Activated CD4-positive, alpha-beta T cell treated with anti-CD3 and anti-CD28 coated beads, Interleukin-2, amount 10 ng/mL, durations not matched to agents 7 days and 5 days (primary cell): ENCODE results near the gene MOV10L1. TPM values are rescaled to one million over a fixed set of nuclear protein-coding genes. Genes with fewer than 3 reads are reported as not detected.

Experiments used
- CTCF ChIA-PET: fragments of 350-600 bp; sonication (Branson Sonifier 250); formaldehyde crosslinking; loops from one replicate; lab custom pipeline; 2021; ENCODE audit warnings: antibody characterized with exemption; lab: Charles Lee
- POLR2A ChIA-PET: fragments of 350-600 bp; sonication (Branson Sonifier 250); formaldehyde crosslinking; loops from one replicate; lab custom pipeline; 2021; ENCODE audit warnings: antibody characterized with exemption; lab: Charles Lee
- DNase-seq: peaks from one replicate; pipeline ENCODE4 v3.0.0-alpha.2; 2020
- H3K27ac Mint-ChIP-seq: one replicate; pipeline ENCODE4 v1.8.0; 2021; ENCODE audit warnings: mild to moderate bottlenecking, moderate library complexity, mixed read lengths
- H3K27me3 Mint-ChIP-seq: one replicate; pipeline ENCODE4 v1.8.0; 2021; ENCODE audit warnings: mixed read lengths
- H3K36me3 Mint-ChIP-seq: one replicate; pipeline ENCODE4 v1.8.0; 2021; ENCODE audit warnings: low read depth, mixed read lengths
- H3K4me1 Mint-ChIP-seq: one replicate; pipeline ENCODE4 v1.8.0; 2021; ENCODE audit warnings: mixed read lengths
- H3K4me3 Mint-ChIP-seq: one replicate; pipeline ENCODE4 v1.8.0; 2021; ENCODE audit warnings: mild to moderate bottlenecking, moderate library complexity, mixed read lengths
- H3K9me3 Mint-ChIP-seq: one replicate; pipeline ENCODE4 v1.8.0; 2021; ENCODE audit warnings: mixed read lengths
- total RNA-seq, 2 experiments: library from RNA; stranded (reverse); gene quantifications; one replicate each; pipeline ENCODE4 v1.2.3, GENCODE V29; 2021

The MOV10L1 gene
- total RNA-seq, 2 experiments from 2014 or later, result not detected

DNA sequence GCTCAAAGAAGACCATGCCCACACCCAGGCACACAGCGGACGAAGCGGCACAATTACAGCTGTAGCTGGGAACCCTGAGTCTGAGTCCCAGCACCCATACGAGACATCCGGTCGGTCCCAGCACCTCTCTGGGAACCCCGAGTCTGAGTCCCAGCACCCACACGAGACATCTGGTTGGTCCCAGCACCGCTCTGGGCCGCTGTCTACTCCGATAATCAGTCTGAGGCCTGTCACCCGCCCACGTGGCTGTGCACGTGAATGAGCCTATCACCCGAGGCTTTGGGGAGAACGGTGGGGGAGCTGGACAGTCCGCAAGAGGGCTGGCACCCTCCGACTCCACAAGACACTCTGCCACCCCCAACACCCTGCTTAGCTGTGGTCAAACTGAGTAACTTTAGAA, 37.9 kb upstream of the MOV10L1 start:
- POLR2A ChIA-PET, result no interaction called here
- Mint-ChIP-seq H3K4me3 (no peak overlapping the region), H3K9me3 (peaks cover 6% of the 10 kb centered on the region), H3K4me1 (no peaks in the 10 kb centered on the region), H3K27ac (no peak overlapping the region), H3K36me3 (no peaks in the 10 kb centered on the region), H3K27me3 (peaks cover 2% of the 10 kb centered on the region)
- CTCF ChIA-PET, result no interaction called here
- DNase-seq, result no peak

DNA sequence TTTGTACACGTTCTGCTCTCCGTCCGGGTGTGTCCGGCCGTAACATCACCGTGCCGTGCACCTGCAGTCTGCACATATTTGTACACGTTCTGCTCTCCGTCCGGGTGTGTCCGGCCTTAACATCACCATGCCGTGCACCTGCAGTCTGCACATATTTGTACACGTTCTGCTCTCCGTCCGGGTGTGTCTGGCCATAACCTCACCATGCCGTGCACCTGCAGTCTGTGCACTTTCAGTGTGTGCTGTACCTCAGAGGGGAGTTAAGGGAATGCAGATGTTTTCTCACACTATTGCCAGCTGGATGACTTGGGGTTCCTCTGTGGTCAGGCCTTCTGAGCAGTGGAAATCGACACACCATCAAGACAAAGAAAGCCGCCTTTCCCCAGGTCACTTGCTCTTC, 35.9 kb upstream of the MOV10L1 start:
- no peak for DNase-seq
- H3K27me3 Mint-ChIP-seq, result peaks cover 6% of the 10 kb centered on the region
- peaks cover 6% of the 10 kb centered on the region for H3K9me3 Mint-ChIP-seq
- CTCF ChIA-PET, result no interaction called here
- no peaks in the 10 kb centered on the region for H3K4me1 Mint-ChIP-seq
- no peaks in the 10 kb centered on the region for H3K36me3 Mint-ChIP-seq
- POLR2A ChIA-PET, result no interaction called here
- no peak overlapping the region for H3K4me3 Mint-ChIP-seq
- H3K27ac Mint-ChIP-seq, result no peak overlapping the region

DNA sequence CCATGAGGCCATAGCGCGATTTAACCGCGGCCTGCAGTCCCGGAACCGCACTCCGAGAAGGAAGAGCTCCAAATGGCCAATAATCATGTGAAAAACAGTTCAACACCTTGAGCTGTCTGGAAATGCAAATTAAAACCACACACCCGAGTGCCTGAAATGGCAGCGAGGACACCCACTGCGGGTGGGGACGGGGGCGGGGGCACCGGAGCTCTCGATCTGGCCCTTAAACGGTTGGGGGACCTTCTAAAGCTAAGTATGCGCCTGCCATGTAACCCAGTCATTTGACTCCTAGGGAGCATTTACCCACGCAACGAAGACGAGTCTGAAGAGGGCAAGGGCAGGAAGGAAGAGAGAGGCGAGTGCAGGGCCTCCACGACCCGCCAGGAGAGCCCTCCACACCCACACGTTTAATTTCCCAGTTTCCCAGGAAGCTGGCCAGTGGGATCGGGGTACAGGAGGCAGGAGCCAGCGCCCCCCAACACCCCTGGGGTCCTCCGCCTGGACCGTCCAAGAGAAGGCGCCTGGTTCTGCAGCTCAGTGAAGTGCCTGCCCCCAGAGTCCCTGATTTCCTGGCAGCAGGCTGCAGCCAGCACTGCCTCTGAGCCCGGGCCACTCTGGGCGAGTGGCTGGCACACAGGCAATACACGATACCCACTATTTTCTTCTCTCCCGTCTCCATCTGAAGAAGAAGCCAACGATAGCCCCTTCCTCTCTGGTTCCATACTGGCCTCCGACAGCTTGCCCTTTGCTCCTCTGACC, 33.4 kb upstream of the MOV10L1 start:
- POLR2A ChIA-PET, result no interaction called here
- no peak for DNase-seq
- no peak overlapping the region for H3K4me3 Mint-ChIP-seq
- no peaks in the 10 kb centered on the region for H3K36me3 Mint-ChIP-seq
- CTCF ChIA-PET, result interaction anchor here (1.1 kb wide), 1 partner anchor 12 kb away, joined by 4 read pairs; no protein-coding TSS in a partner anchor
- H3K9me3 Mint-ChIP-seq, result peaks cover 6% of the 10 kb centered on the region
- no peak overlapping the region for H3K27ac Mint-ChIP-seq
- no peaks in the 10 kb centered on the region for H3K4me1 Mint-ChIP-seq
- peaks cover 14% of the 10 kb centered on the region for H3K27me3 Mint-ChIP-seq

DNA sequence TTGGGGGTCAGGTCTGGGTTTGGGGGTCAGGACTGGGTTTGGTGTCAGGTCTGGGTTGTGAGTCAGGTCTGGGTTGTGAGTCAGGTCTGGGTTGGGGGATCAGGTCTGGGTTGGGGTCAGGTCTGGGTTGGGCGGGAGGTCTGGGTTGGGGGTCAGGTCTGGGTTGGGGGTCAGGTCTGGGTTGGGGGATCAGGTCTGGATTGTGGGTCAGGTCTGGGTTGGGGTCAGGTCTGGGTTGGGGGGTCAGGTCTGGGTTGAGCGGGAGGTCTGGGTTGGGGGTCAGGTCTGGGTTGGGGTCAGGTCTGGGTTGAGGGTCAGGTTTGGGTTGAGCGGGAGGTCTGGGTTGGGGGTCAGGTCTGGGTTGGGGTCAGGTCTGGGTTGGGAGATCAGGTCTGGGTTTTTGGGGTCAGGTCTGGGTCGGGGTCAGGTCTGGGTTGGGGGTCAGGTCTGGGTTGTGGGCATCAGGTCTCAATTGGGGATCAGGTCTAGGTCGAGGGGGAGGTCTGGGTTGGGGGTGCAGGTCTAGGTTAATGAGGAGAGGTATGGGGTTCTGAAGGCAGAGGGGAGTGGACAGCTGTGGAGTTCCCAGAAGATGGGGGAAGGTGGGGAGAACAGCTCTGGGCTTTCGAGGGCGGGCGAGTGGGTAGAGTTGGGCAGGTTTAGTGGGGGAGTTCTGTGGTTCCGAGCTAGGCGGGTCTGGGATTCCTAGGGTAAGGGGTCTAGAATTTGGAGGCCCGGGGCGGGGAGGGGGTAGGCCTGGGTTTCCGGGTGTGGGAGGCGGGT, 32.3 kb upstream of the MOV10L1 start:
- Mint-ChIP-seq H3K4me3 (no peak overlapping the region), H3K9me3 (peaks cover 6% of the 10 kb centered on the region), H3K27ac (no peak overlapping the region), H3K27me3 (peaks cover 16% of the 10 kb centered on the region), H3K36me3 (no peaks in the 10 kb centered on the region), H3K4me1 (no peaks in the 10 kb centered on the region)
- ChIA-PET CTCF (no interaction called here), POLR2A (no interaction called here)
- DNase-seq, result no peak

DNA sequence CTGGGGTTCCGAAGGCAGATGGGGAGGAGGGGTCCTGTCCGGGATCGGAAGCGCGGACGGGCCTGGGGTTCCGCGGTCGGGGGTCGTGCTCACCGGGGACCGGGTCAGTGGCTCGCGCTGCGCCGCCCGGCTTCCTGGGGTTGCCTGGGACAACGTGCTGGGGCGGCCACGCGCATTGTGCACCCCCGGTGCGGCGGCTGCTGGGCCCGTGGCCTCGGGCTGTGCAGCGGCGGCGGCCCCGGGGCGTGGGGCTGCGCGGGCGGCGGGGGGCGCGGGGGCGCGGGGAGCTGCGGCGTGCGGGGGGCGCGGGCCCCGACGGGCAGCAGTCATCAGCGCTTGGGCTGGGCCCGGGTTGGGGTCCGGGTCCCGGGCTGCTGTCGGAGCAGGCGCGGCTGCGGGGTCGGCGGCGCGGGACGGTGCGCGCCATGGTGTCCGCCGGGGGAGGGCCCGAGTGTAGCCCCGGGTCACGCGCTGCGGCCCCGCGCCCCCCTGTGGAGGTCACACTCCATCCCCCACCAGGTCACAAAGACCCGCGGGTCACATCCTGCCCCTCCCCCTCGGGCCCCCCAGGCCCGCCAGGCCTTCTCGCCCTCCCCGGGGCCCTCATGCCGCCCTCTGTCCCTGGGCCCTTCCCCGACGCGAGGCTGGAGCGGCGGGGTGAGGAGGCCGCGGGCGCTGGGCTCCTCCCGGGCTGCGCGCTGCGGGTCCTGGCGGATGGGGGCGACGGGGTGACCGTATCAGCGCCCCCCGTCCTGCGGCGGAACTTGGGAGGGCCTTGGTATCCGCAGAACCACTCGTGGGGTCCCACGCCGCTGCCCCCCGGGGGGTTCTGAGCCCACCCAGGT, 31.5 kb upstream of the MOV10L1 start, which contains the start of gene TTLL8:
Gene TTLL8 (minus strand): TSS at position 238 of the 845 bp plus-strand sequence.
- Mint-ChIP-seq H3K4me3 (no peak within 1 kb of the TSS), H3K27ac (no peak within 1 kb of the TSS), H3K4me1 (no peaks in the 10 kb centered on the region), H3K36me3 (no peaks in the 10 kb centered on the region), H3K9me3 (peaks cover 6% of the 10 kb centered on the region), H3K27me3 (peaks cover 16% of the 10 kb centered on the region)
- DNase-seq, result no peak
- CTCF ChIA-PET, result no interaction called here
- POLR2A ChIA-PET, result no interaction called here

DNA sequence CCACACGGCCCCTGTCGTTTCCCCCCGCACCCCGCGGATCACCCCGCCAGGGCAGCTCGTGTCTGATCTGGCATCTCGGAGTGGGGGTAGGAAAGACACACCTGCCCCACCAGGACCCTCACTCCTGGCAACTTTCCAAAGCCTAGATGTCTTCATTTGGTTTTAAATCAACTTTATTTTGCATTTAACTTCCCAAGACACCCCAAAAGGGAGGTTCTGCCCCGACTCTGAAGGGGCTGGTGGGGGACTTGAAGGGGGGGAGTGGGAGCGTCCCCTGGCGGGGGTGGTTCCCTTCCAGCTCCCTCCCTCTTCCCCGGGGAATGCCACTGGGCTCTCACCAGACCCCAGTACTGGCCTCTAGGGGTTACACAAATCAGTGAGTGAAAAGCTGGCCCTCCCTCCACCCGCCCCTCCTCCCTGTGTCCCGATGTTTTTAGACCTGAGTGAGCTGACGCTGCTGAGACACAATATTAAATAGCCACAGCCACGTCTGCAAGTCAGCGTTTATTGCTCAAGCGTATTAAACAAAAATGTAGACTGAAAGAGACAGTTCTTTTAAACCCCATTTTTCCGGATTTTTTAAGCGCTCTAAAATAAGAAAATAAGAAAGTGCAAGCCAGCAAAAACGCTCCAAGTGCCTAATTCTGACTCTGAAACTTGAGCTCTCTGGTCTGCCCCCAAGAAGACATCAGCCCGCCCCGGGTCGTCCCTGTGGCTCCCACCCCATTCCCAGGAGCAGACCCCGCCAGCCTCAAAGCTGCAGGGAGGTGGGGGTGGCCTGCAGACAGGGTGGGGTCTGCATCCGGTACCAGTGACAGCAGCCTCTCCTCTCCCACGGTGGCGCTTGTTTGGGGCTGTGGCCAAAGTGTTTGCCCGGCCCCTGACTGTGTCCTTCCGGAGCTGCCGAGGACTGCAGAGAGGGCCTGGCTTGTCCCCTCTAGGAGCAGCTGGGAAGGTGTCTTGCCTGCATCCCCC, 30.6 kb upstream of the MOV10L1 start:
- no peaks in the 10 kb centered on the region for H3K4me1 Mint-ChIP-seq
- POLR2A ChIA-PET, result no interaction called here
- H3K27ac Mint-ChIP-seq, result no peak overlapping the region
- CTCF ChIA-PET, result no interaction called here
- no peaks in the 10 kb centered on the region for H3K9me3 Mint-ChIP-seq
- no peaks in the 10 kb centered on the region for H3K36me3 Mint-ChIP-seq
- DNase-seq, result no peak
- H3K4me3 Mint-ChIP-seq, result no peak overlapping the region
- peaks cover 16% of the 10 kb centered on the region for H3K27me3 Mint-ChIP-seq

DNA sequence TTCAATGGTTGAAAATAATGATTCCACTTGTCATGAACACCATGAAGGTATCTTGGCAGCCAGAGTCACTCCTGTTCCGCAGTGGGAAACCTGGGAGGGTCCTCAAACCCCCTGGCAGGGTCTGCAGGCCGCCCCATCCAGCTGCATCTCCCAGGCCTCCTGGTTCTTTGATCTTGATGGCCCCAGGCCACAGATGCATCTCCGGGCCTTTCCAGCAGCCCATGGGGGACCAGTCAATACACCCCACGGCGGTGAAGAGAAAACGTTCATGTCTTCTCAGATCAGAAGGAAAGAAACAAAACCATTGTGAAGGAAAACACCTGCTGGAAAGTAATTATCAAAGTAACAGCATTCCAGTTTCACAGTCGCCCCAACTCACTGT, 29.9 kb upstream of the MOV10L1 start:
- Mint-ChIP-seq H3K27me3 (peaks cover 16% of the 10 kb centered on the region), H3K27ac (peak overlapping the region; percentile 36), H3K4me3 (no peak overlapping the region), H3K4me1 (no peaks in the 10 kb centered on the region), H3K36me3 (no peaks in the 10 kb centered on the region), H3K9me3 (no peaks in the 10 kb centered on the region)
- ChIA-PET POLR2A (no interaction called here), CTCF (no interaction called here)
- no peak for DNase-seq

DNA sequence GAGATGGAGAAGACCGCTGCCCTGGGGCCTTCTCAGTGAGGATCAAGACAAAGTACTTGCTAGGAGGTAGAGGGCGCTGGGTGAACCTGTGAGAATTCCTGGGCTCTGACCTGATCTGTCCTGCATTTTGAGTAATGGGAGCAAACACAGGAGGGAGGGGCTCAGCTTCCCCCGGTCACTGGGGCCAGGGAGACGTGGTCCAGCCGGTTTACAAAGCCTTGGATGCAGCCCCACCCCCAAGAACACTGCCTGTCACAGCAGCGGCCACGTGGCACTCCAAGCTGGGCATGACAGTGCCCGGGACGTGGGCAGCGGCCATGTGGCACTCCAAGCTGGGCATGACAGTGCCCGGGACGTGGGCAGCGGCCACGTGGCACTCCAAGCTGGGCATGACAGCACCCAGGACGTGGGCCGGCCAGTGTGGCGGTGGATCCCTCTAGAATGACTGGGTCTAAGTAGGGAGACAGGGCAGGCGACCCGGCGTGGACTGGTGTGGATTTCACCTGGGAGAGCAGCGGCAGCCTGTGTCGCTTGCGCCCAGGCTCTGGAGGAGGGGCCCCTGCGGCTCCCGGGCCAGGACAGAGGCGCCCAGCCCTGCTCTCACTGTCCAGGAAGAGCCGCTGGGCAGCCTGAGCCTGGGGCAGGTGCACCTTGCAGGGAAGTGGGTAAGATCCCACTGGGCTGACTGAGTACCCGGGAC, 29.2 kb upstream of the MOV10L1 start:
- Mint-ChIP-seq H3K4me1 (no peaks in the 10 kb centered on the region), H3K27me3 (peaks cover 14% of the 10 kb centered on the region), H3K4me3 (no peak overlapping the region), H3K36me3 (no peaks in the 10 kb centered on the region), H3K9me3 (no peaks in the 10 kb centered on the region), H3K27ac (no peak overlapping the region)
- DNase-seq, result no peak
- CTCF ChIA-PET, result no interaction called here
- POLR2A ChIA-PET, result no interaction called here

DNA sequence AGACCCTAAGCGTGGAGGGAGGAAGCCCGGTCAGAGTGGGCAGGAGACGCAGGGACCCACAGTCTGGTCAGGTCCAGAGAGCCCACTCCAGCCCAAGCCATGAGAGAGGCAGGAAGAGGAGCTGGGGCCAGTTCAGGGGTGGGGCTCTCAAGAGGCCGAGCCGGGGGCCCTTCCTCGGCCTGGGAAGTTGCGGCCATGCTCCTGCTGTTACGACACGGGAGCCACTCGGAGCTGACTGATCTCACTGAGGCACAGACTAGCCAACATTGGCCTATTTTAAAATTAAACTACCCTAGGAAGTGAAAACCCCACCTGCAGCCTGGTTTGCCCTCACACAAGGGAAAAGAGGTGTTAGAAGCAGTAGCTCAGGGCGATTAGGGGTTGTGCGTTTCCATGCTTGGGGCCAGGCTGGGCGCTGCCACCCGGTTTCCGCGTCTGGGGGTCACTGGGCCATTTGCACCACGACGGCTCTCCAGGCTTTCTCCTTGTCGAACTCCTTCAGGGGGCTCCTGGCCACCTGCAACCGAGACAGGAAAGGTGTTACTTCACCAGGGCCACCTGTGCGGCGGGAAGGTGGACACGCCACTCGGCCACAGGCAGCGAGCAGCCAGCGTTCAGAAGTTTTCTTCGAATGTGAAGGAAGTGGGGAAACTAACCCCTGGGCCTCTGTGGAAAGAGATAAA, 28.5 kb upstream of the MOV10L1 start:
- Mint-ChIP-seq H3K36me3 (no peaks in the 10 kb centered on the region), H3K27me3 (peaks cover 14% of the 10 kb centered on the region)
- CTCF ChIA-PET, result no interaction called here

DNA sequence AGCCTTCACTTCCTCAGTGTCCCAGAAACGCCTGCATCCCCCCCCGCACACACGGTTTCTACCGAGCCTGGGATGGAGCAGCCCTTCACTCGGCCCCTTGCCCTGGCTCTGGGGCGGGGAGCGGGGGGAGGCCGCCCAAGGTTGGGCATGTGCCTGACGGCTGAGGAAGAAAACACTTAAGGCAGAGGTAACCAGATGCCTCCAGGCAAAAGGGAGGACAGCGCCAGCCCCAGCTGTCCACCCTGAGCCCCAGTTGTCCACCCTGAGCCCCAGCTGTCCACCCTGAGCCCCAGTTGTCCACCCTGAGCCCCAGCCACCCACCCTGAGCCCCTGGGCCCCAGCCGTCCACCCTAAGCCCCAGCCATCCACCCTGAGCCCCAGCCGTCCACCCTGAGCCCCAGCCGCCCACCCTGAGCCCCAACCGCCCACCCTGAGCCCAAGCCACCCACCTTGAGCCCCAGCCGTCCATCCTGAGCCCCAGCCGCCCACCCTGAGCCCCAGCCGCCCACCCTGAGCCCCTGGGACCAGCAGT, 27.9 kb upstream of the MOV10L1 start:
- POLR2A ChIA-PET, result no interaction called here
- CTCF ChIA-PET, result no interaction called here
- H3K9me3 Mint-ChIP-seq, result no peaks in the 10 kb centered on the region

More for the DNA sequence above, 28.5 kb upstream of the MOV10L1 start:
- Mint-ChIP-seq H3K4me1 (no peaks in the 10 kb centered on the region), H3K9me3 (no peaks in the 10 kb centered on the region), H3K4me3 (no peak overlapping the region), H3K27ac (no peak overlapping the region)
- DNase-seq, result no peak
- POLR2A ChIA-PET, result no interaction called here

DNA sequence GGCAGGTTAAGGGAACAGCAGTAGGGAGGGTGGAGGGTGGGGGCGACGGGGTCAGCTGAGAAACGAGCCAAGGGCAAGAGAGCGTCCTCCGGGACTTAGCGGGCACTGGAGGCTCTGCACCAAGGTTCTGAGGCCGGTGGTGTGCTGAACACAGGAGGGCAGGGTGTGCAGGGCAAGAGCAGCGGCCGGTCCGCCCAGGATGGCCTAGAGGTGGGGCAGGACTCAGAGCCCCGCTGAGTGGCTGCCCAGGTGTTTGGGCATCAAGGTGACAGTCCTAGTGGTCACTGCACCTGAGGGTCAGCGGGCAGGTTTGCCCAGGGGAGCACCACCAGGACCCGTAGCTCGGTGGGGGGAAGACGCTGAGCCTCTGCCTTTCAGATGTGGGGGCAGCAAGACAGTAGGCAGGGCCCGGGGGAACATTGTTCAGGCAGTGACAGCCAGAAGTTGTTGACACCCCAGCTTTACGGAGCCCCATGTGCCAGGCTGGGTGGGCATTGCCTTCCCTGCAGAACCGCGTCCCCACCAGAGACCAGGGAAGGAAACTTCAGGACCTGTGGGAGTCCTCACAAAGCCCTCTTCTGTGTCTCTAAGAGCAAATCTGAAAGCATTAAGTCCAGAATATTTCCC, 27.2 kb upstream of the MOV10L1 start:
- Mint-ChIP-seq H3K27ac (no peak overlapping the region), H3K27me3 (peaks cover 12% of the 10 kb centered on the region)

More for the DNA sequence above, 27.9 kb upstream of the MOV10L1 start:
- no peaks in the 10 kb centered on the region for H3K36me3 Mint-ChIP-seq
- H3K4me1 Mint-ChIP-seq, result no peaks in the 10 kb centered on the region
- H3K27me3 Mint-ChIP-seq, result peaks cover 14% of the 10 kb centered on the region
- no peak for DNase-seq
- no peak overlapping the region for H3K27ac Mint-ChIP-seq
- no peak overlapping the region for H3K4me3 Mint-ChIP-seq

More for the DNA sequence above, 27.2 kb upstream of the MOV10L1 start:
- H3K36me3 Mint-ChIP-seq, result no peaks in the 10 kb centered on the region
- CTCF ChIA-PET, result interaction anchor here (0.7 kb wide), 1 partner anchor 358 kb away, joined by 3 read pairs; no protein-coding TSS in a partner anchor
- POLR2A ChIA-PET, result no interaction called here
- H3K9me3 Mint-ChIP-seq, result no peaks in the 10 kb centered on the region
- DNase-seq, result no peak
- H3K4me1 Mint-ChIP-seq, result no peaks in the 10 kb centered on the region
- H3K4me3 Mint-ChIP-seq, result no peak overlapping the region
